Uterus (tissue), 4 donors: ENCODE measurements around the gene SLC17A9. TPM values are rescaled to one million over a fixed set of nuclear protein-coding genes. Genes with fewer than 3 reads are reported as not detected.

ENCODE experiments used
- DNase-seq, 2 donors: peaks; one replicate each; pipeline ENCODE4 v3.0.0-alpha.2; 2019 to 2020
- H3K27ac ChIP-seq, 2 donors: fragments of 200-600 bp; sonication (generic); 1 replicate in 1 of 2; 2 replicates in 1 of 2; pipeline ENCODE4 v1.5.1; 2016 to 2018
- H3K27me3 ChIP-seq, 2 donors: fragments of 200-600 bp; sonication (generic); one replicate each; pipeline ENCODE4 v1.5.1; 2018 to 2019; ENCODE audit warnings: control low read depth in 1 of 2
- H3K36me3 ChIP-seq, 2 donors: fragments of 200-600 bp; sonication (generic); one replicate each; pipeline ENCODE4 v1.5.1; 2019; ENCODE audit warnings: control low read depth in 1 of 2
- H3K4me1 ChIP-seq, 2 donors: fragments of 200-600 bp; sonication (generic); one replicate each; pipeline ENCODE4 v1.5.1; 2018 to 2019; ENCODE audit warnings: control low read depth in 1 of 2
- H3K4me3 ChIP-seq, 2 donors: fragments of 200-600 bp; sonication (generic); 1 replicate in 1 of 2; 2 replicates in 1 of 2; pipeline ENCODE4 v1.5.1; 2018 to 2019; ENCODE audit warnings: mild to moderate bottlenecking in 1 of 2
- H3K9me3 ChIP-seq, 2 donors: fragments of 200-600 bp; sonication (generic); one replicate each; pipeline ENCODE4 v1.5.1; 2019; ENCODE audit warnings: control low read depth in 1 of 2
- CTCF ChIP-seq, 4 experiments: fragments of 200-600 bp in 2 of 4; fragments of 450-650 bp in 2 of 4; sonication (generic) in 2 of 4; IDR thresholded peaks; one replicate each; pipeline ENCODE4 v1.5.1; 2016 to 2019; ENCODE audit warnings: antibody characterized with exemption in 4 of 4, mild to moderate bottlenecking in 2 of 4, moderate library complexity in 1 of 4
- POLR2A ChIP-seq, 2 donors: fragments of 450-650 bp; IDR thresholded peaks; one replicate each; pipeline ENCODE4 v1.6.1; 2016; ENCODE audit warnings: antibody characterized with exemption in 2 of 2, mild to moderate bottlenecking in 1 of 2, moderate library complexity in 1 of 2
- intact Hi-C: fragments of 100-400 bp; cut with DNase I; formaldehyde crosslinking; loops from one replicate; pipeline ENCODE4 v1.15.1; 2023; ENCODE audit warnings: low total_unique reads
- total RNA-seq, 4 donors: library from RNA; depleted of rRNA in 3 of 4; stranded (reverse); fragments of >200 nt in 3 of 4; gene quantifications; one replicate each; pipeline versions ENCODE4 v1.1.0 to v1.2.4, GENCODE V29; 2014 to 2023
- donor health status: DM: yes; HTN: yes; CAD: no.

Gene SLC17A9
- total RNA-seq, 4 donors from 2014 or later: 0.26 to 5.4 (median 1.6) TPM; not detected in 1

GRCh38 chr20:62945771-62946339, 6.7 kb upstream of the SLC17A9 start:
- TF ChIP-seq CTCF (IDR thresholded peaks at IDR 0.05) (no peak), POLR2A (IDR thresholded peaks at IDR 0.05) (no peak)
- no peaks in the 10 kb centered on the region for H3K27me3 ChIP-seq
- no peak for DNase-seq
- H3K9me3 ChIP-seq: no peaks in the 10 kb centered on the region
- no peak overlapping the region for H3K4me3 ChIP-seq
- intact Hi-C loops: no loop called here
- H3K27ac ChIP-seq: no peak overlapping the region
- no peaks in the 10 kb centered on the region for H3K36me3 ChIP-seq
- no peaks in the 10 kb centered on the region for H3K4me1 ChIP-seq

- Histone ChIP-seq H3K9me3 (no peaks in the 10 kb centered on the region), H3K4me3 (no peak overlapping the region), H3K27me3 (no peaks in the 10 kb centered on the region), H3K4me1 (no peaks in the 10 kb centered on the region), H3K36me3 (no peaks in the 10 kb centered on the region), H3K27ac (no peak overlapping the region)
- DNase-seq: no peak
- no peak for TF ChIP-seq POLR2A (IDR thresholded peaks at IDR 0.05)
- TF ChIP-seq CTCF (IDR thresholded peaks at IDR 0.05): no peak
- intact Hi-C loops: no loop called here
Observed at GRCh38 chr20:62946918-62947317, 5.6 kb upstream of the SLC17A9 start.

GRCh38 chr20:62947532-62948300, 4.8 kb upstream of the SLC17A9 start:
- intact Hi-C loops: no loop called here
- TF ChIP-seq CTCF (IDR thresholded peaks at IDR 0.05): no peak
- TF ChIP-seq POLR2A (IDR thresholded peaks at IDR 0.05): no peak
- no peaks in the 10 kb centered on the region for H3K36me3 ChIP-seq
- no peaks in the 10 kb centered on the region for H3K27me3 ChIP-seq
- H3K27ac ChIP-seq: no peak overlapping the region
- peaks cover 3 to 5% of the 10 kb centered on the region in 2 donors for H3K4me1 ChIP-seq
- no peaks in the 10 kb centered on the region for H3K9me3 ChIP-seq
- H3K4me3 ChIP-seq: no peak overlapping the region
- DNase-seq: no peak

- peaks cover 5 to 14% of the 10 kb centered on the region in 2 donors for H3K4me1 ChIP-seq
- no peak overlapping the region for H3K27ac ChIP-seq
- no peak overlapping the region for H3K4me3 ChIP-seq
- DNase-seq: no peak
- no peaks in the 10 kb centered on the region for H3K27me3 ChIP-seq
- intact Hi-C loops: no loop called here
- H3K9me3 ChIP-seq: no peaks in the 10 kb centered on the region
- no peak for TF ChIP-seq CTCF (IDR thresholded peaks at IDR 0.05)
- no peak for TF ChIP-seq POLR2A (IDR thresholded peaks at IDR 0.05)
- no peaks in the 10 kb centered on the region for H3K36me3 ChIP-seq
Observed at GRCh38 chr20:62949153-62949821, 3.2 kb upstream of the SLC17A9 start.

GRCh38 chr20:62949962-62950361, 2.5 kb upstream of the SLC17A9 start:
- intact Hi-C loops: no loop called here
- Histone ChIP-seq H3K9me3 (no peaks in the 10 kb centered on the region), H3K27me3 (no peaks in the 10 kb centered on the region), H3K36me3 (no peaks in the 10 kb centered on the region), H3K27ac (no peak overlapping the region), H3K4me3 (no peak overlapping the region), H3K4me1 (peaks cover 5 to 18% of the 10 kb centered on the region in 2 donors)
- DNase-seq: no peak
- no peak for TF ChIP-seq CTCF (IDR thresholded peaks at IDR 0.05)
- TF ChIP-seq POLR2A (IDR thresholded peaks at IDR 0.05): no peak
